Neural cell (in vitro differentiated cells): Measurements from ENCODE around the gene KLHL34.

Source experiments
- EP300 ChIP-seq: fragments of 450-650 bp; conservative IDR thresholded peaks from 2 replicates; pipeline ENCODE4 v1.6.1; 2014; ENCODE audit warnings: antibody characterized with exemption, mild to moderate bottlenecking, moderate library complexity; ENCODE audit not compliant: poor library complexity, severe bottlenecking
- EZH2 ChIP-seq: fragments of 200-600, 300-800 bp; shearing (Covaris generic), sonication (generic); IDR thresholded peaks from 2 replicates; pipeline ENCODE4 v1.6.1; 2014; ENCODE audit warnings: antibody characterized with exemption, low read length, borderline replicate concordance, mild to moderate bottlenecking; ENCODE audit not compliant: insufficient read depth, poor library complexity, severe bottlenecking
- MXI1 ChIP-seq: fragments of 450-650 bp; conservative IDR thresholded peaks from 2 replicates; pipeline ENCODE4 v1.6.1; 2014; ENCODE audit warnings: antibody characterized with exemption, mild to moderate bottlenecking; ENCODE audit not compliant: poor library complexity, severe bottlenecking
- POLR2AphosphoS5 ChIP-seq: IDR thresholded peaks from 2 replicates; pipeline ENCODE4 v1.6.1; 2012
- RAD21 ChIP-seq: fragments of 450-650 bp; conservative IDR thresholded peaks from 2 replicates; pipeline ENCODE4 v1.6.1; 2014; ENCODE audit warnings: antibody characterized with exemption, mild to moderate bottlenecking, moderate library complexity
- SMC3 ChIP-seq: fragments of 450-650 bp; conservative IDR thresholded peaks from 2 replicates; pipeline ENCODE4 v1.6.1; 2014; ENCODE audit warnings: antibody characterized with exemption, mild to moderate bottlenecking, moderate library complexity; ENCODE audit not compliant: poor library complexity
- TAF1 ChIP-seq: IDR thresholded peaks from 2 replicates; pipeline ENCODE4 v1.6.1; 2012; ENCODE audit warnings: low read depth
- TF ChIP-seq, protein P1 (sequence below): fragments of 450-650 bp; IDR thresholded peaks from 2 replicates; pipeline ENCODE4 v1.5.1; 2014; ENCODE audit warnings: antibody characterized with exemption, mild to moderate bottlenecking, moderate library complexity; ENCODE audit not compliant: poor library complexity, severe bottlenecking
- TF ChIP-seq, protein P2 (sequence below): IDR thresholded peaks from 2 replicates; pipeline ENCODE4 v1.6.1; 2012; ENCODE audit warnings: borderline replicate concordance

DNA sequence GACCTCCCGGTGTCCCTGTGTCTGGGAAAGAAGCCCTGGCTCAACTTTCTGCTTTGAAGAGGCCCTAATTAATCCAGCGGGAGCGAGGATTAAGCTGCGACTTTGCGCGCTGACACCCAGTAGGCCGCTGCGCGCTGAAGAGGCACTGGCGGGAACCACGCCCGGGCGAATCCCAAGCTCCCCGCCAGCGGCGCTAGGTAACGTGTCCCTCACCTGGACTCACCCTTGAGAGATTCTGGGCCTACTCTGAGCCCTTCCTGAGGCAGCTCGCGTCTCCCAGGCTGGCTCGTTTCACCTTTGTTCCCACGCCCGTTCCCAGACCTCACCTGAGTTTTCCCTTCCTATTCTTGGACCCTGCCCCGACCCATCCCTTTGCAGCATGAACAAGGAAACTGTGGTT is 616 bp upstream of the KLHL34 start:
- TF ChIP-seq, protein P1, sequence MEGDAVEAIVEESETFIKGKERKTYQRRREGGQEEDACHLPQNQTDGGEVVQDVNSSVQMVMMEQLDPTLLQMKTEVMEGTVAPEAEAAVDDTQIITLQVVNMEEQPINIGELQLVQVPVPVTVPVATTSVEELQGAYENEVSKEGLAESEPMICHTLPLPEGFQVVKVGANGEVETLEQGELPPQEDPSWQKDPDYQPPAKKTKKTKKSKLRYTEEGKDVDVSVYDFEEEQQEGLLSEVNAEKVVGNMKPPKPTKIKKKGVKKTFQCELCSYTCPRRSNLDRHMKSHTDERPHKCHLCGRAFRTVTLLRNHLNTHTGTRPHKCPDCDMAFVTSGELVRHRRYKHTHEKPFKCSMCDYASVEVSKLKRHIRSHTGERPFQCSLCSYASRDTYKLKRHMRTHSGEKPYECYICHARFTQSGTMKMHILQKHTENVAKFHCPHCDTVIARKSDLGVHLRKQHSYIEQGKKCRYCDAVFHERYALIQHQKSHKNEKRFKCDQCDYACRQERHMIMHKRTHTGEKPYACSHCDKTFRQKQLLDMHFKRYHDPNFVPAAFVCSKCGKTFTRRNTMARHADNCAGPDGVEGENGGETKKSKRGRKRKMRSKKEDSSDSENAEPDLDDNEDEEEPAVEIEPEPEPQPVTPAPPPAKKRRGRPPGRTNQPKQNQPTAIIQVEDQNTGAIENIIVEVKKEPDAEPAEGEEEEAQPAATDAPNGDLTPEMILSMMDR: no peak
- TF ChIP-seq RAD21 (no peak), POLR2AphosphoS5 (no peak), EZH2 (no peak), EP300 (no peak), TAF1 (no peak), MXI1 (no peak), SMC3 (no peak)
- TF ChIP-seq, protein P2, sequence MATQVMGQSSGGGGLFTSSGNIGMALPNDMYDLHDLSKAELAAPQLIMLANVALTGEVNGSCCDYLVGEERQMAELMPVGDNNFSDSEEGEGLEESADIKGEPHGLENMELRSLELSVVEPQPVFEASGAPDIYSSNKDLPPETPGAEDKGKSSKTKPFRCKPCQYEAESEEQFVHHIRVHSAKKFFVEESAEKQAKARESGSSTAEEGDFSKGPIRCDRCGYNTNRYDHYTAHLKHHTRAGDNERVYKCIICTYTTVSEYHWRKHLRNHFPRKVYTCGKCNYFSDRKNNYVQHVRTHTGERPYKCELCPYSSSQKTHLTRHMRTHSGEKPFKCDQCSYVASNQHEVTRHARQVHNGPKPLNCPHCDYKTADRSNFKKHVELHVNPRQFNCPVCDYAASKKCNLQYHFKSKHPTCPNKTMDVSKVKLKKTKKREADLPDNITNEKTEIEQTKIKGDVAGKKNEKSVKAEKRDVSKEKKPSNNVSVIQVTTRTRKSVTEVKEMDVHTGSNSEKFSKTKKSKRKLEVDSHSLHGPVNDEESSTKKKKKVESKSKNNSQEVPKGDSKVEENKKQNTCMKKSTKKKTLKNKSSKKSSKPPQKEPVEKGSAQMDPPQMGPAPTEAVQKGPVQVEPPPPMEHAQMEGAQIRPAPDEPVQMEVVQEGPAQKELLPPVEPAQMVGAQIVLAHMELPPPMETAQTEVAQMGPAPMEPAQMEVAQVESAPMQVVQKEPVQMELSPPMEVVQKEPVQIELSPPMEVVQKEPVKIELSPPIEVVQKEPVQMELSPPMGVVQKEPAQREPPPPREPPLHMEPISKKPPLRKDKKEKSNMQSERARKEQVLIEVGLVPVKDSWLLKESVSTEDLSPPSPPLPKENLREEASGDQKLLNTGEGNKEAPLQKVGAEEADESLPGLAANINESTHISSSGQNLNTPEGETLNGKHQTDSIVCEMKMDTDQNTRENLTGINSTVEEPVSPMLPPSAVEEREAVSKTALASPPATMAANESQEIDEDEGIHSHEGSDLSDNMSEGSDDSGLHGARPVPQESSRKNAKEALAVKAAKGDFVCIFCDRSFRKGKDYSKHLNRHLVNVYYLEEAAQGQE: no peak
